Common myeloid progenitor, CD34-positive (primary cell): ENCODE measurements around the gene CACYBP.

Source experiments
- CTCF ChIA-PET: fragments of 350-600 bp; sonication (Branson Sonifier 250); formaldehyde crosslinking; loops from one replicate; lab custom pipeline; 2021; ENCODE audit warnings: antibody characterized with exemption; lab: Charles Lee
- POLR2A ChIA-PET: fragments of 350-600 bp; sonication (Branson Sonifier 250); formaldehyde crosslinking; loops from one replicate; lab custom pipeline; 2021; ENCODE audit warnings: antibody characterized with exemption; lab: Charles Lee
- DNase-seq, 3 donors: peaks; one replicate each; pipeline versions ENCODE4 v3.0.0 to v3.0.0-alpha.2; 2013
- H3K27ac ChIP-seq, 2 experiments: 1 replicate in 1 of 2; 2 replicates in 1 of 2; pipeline ENCODE4 v1.7.0; 2013; ENCODE audit warnings: inconsistent platforms in 2 of 2, low read length in 2 of 2, mild to moderate bottlenecking in 2 of 2, low read depth in 1 of 2, moderate library complexity in 1 of 2; ENCODE audit not compliant: severe bottlenecking in 2 of 2, insufficient read depth in 1 of 2, poor library complexity in 1 of 2
- H3K27me3 ChIP-seq, 5 experiments: replicated peaks in 2 of 5; 1 replicate in 3 of 5; 2 replicates in 2 of 5; pipeline versions ENCODE4 v1.6.1 to v1.7.0; 2013; ENCODE audit warnings: low read length in 4 of 5, mild to moderate bottlenecking in 2 of 5, moderate library complexity in 2 of 5, inconsistent platforms in 1 of 5; ENCODE audit not compliant: insufficient read depth in 5 of 5, control insufficient read depth in 4 of 5
- H3K36me3 ChIP-seq, 4 experiments: 1 replicate in 2 of 4; 2 replicates in 2 of 4; pipeline versions ENCODE4 v1.6.1 to v1.7.0; 2013; ENCODE audit warnings: low read length in 3 of 4, control low read depth in 1 of 4, mild to moderate bottlenecking in 1 of 4; ENCODE audit not compliant: control insufficient read depth in 4 of 4, insufficient read depth in 4 of 4
- H3K4me1 ChIP-seq, 4 experiments: 1 replicate in 3 of 4; 2 replicates in 1 of 4; pipeline versions ENCODE4 v1.6.1 to v1.7.1; 2013; ENCODE audit warnings: low read length in 3 of 4, mild to moderate bottlenecking in 3 of 4, control low read depth in 1 of 4, inconsistent platforms in 1 of 4, moderate library complexity in 1 of 4; ENCODE audit not compliant: control insufficient read depth in 4 of 4, insufficient read depth in 4 of 4; ENCODE audit errors: control extremely low read depth in 1 of 4
- H3K4me3 ChIP-seq, 7 experiments: 1 replicate in 4 of 7; 2 replicates in 3 of 7; pipeline versions ENCODE4 v1.5.1 to v1.7.0; 2013; ENCODE audit warnings: mild to moderate bottlenecking in 7 of 7, low read length in 6 of 7, moderate library complexity in 6 of 7, inconsistent platforms in 2 of 7, low read depth in 2 of 7, control low read depth in 1 of 7; ENCODE audit not compliant: insufficient read depth in 4 of 7, control insufficient read depth in 1 of 7; ENCODE audit errors: extremely low read depth in 1 of 7
- H3K9me3 ChIP-seq, 5 experiments: 1 replicate in 4 of 5; 2 replicates in 1 of 5; pipeline versions ENCODE4 v1.6.1 to v1.7.1; 2013; ENCODE audit warnings: low read length in 4 of 5, mild to moderate bottlenecking in 2 of 5, inconsistent platforms in 1 of 5, low read depth in 1 of 5, moderate library complexity in 1 of 5; ENCODE audit not compliant: control insufficient read depth in 4 of 5, insufficient read depth in 2 of 5; ENCODE audit errors: control extremely low read depth in 1 of 5
- WGBS: methylation state at CpG from one replicate; pipeline ENCODE4 v1.1.5; 2013; ENCODE audit not compliant: insufficient coverage; 5-methylcytosine and 5-hydroxymethylcytosine counted together

Gene CACYBP

GRCh38 chr1:174971902-174972301 is 27.8 kb upstream of the CACYBP start:
- POLR2A ChIA-PET, result no interaction called here
- no CpG with 5 or more reads among the region's 2 CpGs for WGBS
- CTCF ChIA-PET, result interaction anchor here (0.6 to 2.1 kb wide), 3 partner anchors 11 to 15 kb away, joined by 3 to 6 read pairs (median 4); no protein-coding TSS in a partner anchor
- DNase-seq, result peak in 1 of 3 donors; percentile 27
- no peaks in the 10 kb centered on the region for H3K9me3 ChIP-seq
- H3K27me3 ChIP-seq, result no peaks in the 10 kb centered on the region
- peaks cover 29 to 45% (median 42%) of the 10 kb centered on the region in 4 experiments for H3K4me1 ChIP-seq
- H3K4me3 ChIP-seq, result no peak overlapping the region
- no peak overlapping the region for H3K27ac ChIP-seq
- H3K36me3 ChIP-seq, result peaks cover 0 to 3% (median 0%) of the 10 kb centered on the region in 4 experiments

DNA sequence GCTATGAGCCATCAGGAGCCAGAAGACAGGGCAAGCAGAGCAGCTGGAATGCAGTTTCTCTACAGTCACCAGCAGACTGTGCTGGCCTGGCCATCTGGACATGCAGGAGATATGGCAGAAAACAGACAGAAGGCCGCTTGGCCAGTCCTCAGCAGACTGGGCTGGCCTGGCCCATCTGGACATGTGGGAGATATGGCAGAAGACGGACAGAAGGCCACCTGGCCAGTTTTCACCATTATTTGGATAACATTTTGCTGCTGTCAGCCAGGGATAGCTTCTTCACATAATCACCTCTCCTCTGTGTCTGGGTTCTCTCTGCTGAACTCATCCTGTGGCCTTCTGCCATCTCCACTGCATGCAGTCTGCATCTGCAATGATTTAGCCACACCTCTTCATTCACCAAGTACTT is 25.0 kb upstream of the CACYBP start:
- no peak overlapping the region for H3K27ac ChIP-seq
- DNase-seq, result no peak
- H3K36me3 ChIP-seq, result peaks cover 0 to 6% (median 4%) of the 10 kb centered on the region in 4 experiments
- no peaks in the 10 kb centered on the region for H3K9me3 ChIP-seq
- ChIA-PET CTCF (interaction anchor here (1.2 to 1.6 kb wide), 3 partner anchors 9 to 11 kb away, joined by 4 to 10 read pairs (median 5); no protein-coding TSS in a partner anchor), POLR2A (no interaction called here)
- H3K27me3 ChIP-seq, result no peaks in the 10 kb centered on the region
- 95% methylated on average over 2 of the region's 2 CpGs for WGBS
- peaks cover 9 to 20% (median 16%) of the 10 kb centered on the region in 4 experiments for H3K4me1 ChIP-seq
- no peak overlapping the region for H3K4me3 ChIP-seq

GRCh38 chr1:174975764-174976163 is 24.0 kb upstream of the CACYBP start:
- ChIA-PET POLR2A (no interaction called here), CTCF (interaction anchor here (1.1 to 1.6 kb wide), 2 partner anchors 8 to 205 kb away, joined by 3 to 10 read pairs; no protein-coding TSS in a partner anchor)
- DNase-seq, result no peak
- Histone ChIP-seq H3K27me3 (no peaks in the 10 kb centered on the region), H3K4me3 (no peak overlapping the region), H3K27ac (no peak overlapping the region), H3K9me3 (no peaks in the 10 kb centered on the region), H3K4me1 (peaks cover 6 to 12% (median 10%) of the 10 kb centered on the region in 4 experiments), H3K36me3 (peaks cover 0 to 6% (median 4%) of the 10 kb centered on the region in 4 experiments)
- WGBS, result 100% methylated on average over 1 of the region's 1 CpG

- DNase-seq, result no peak
- Histone ChIP-seq H3K4me3 (no peak overlapping the region), H3K27me3 (no peaks in the 10 kb centered on the region), H3K9me3 (no peaks in the 10 kb centered on the region), H3K4me1 (peaks cover 1 to 7% (median 6%) of the 10 kb centered on the region in 4 experiments), H3K27ac (no peak overlapping the region), H3K36me3 (peaks cover 0 to 6% (median 5%) of the 10 kb centered on the region in 4 experiments)
- ChIA-PET CTCF (interaction anchor here (1.1 to 1.5 kb wide), 4 partner anchors 9 to 206 kb away, joined by 3 read pairs; no protein-coding TSS in a partner anchor), POLR2A (no interaction called here)
- WGBS, result no CpG with 5 or more reads among the region's 4 CpGs
Observed at GRCh38 chr1:174976436-174977108, 23.2 kb upstream of the CACYBP start.

GRCh38 chr1:174982971-174983689 is 16.6 kb upstream of the CACYBP start:
- Histone ChIP-seq H3K9me3 (no peaks in the 10 kb centered on the region), H3K27me3 (no peaks in the 10 kb centered on the region), H3K4me1 (peaks cover 0 to 4% (median 0%) of the 10 kb centered on the region in 4 experiments), H3K36me3 (peaks cover 6 to 10% (median 8%) of the 10 kb centered on the region in 4 experiments), H3K4me3 (no peak overlapping the region), H3K27ac (no peak overlapping the region)
- ChIA-PET POLR2A (interaction anchor here (0.6 kb wide), 1 partner anchor 16 kb away, joined by 3 read pairs; no protein-coding TSS in a partner anchor), CTCF (interaction anchor here (0.9 to 6.3 kb wide), 22 partner anchors 8 to 237 kb away, joined by 3 to 52 read pairs (median 4); partner anchors contain the start of gene CACYBP)
- DNase-seq, result peak; percentile 71 to 83 (median 77)

DNA sequence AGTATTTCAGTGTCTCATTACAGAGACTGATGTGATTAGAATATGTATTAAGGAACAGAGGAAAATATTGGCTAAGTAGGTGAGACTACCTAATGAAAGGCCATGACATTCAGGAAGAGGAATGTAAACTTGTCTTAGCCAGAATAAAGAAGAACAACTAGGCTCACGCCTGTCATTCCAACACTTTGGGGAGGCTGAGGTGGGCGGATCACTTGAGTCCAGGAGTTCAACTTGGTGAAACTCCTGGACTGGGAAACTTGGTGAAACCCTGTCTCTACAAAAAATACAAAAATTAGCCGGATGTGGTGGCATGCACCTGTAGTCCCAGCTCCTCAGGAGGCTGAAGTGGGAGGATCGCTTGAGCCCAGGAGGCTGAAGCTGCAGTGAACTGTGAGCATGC is 14.8 kb upstream of the CACYBP start:
- ChIA-PET CTCF (interaction anchor here (1.1 to 6.3 kb wide), 6 partner anchors 8 to 240 kb away, joined by 3 to 52 read pairs (median 4); partner anchors contain the start of gene CACYBP), POLR2A (no interaction called here)
- DNase-seq, result no peak
- H3K27ac ChIP-seq, result no peak overlapping the region
- H3K36me3 ChIP-seq, result peaks cover 0 to 7% (median 6%) of the 10 kb centered on the region in 4 experiments
- no peak overlapping the region for H3K4me3 ChIP-seq
- peaks cover 0 to 4% (median 1%) of the 10 kb centered on the region in 4 experiments for H3K4me1 ChIP-seq
- WGBS, result 100% methylated on average over 4 of the region's 4 CpGs
- no peaks in the 10 kb centered on the region for H3K9me3 ChIP-seq
- no peaks in the 10 kb centered on the region for H3K27me3 ChIP-seq
